Tibial nerve (tissue), 4 donors: ENCODE results near the gene MAML3. TPM values are rescaled to one million over a fixed set of nuclear protein-coding genes. Genes with fewer than 3 reads are reported as not detected.

Experiments used
- DNase-seq, 2 donors: peaks; one replicate each; pipeline ENCODE4 v3.0.0-alpha.2; 2019; ENCODE audit warnings: low spot score in 2 of 2
- H3K27ac ChIP-seq, 4 donors: fragments of 200-600 bp; sonication (generic) in 3 of 4; one replicate each; pipeline ENCODE4 v1.5.1; 2017 to 2019; ENCODE audit warnings: mild to moderate bottlenecking in 1 of 4
- H3K27me3 ChIP-seq, 2 donors: fragments of 200-600 bp; sonication (generic) in 1 of 2; one replicate each; pipeline versions ENCODE4 v1.5.1 to v1.6.0; 2017 to 2019
- H3K36me3 ChIP-seq, 3 donors: fragments of 200-600 bp; sonication (generic); one replicate each; pipeline ENCODE4 v1.5.1; 2018 to 2019
- H3K4me1 ChIP-seq, 4 donors: fragments of 200-600 bp; sonication (generic) in 3 of 4; one replicate each; pipeline ENCODE4 v1.5.1; 2017 to 2019
- H3K4me3 ChIP-seq, 4 donors: fragments of 200-600 bp; sonication (generic) in 3 of 4; one replicate each; pipeline ENCODE4 v1.5.1; 2017 to 2019; ENCODE audit warnings: mild to moderate bottlenecking in 1 of 4, moderate library complexity in 1 of 4
- H3K9me3 ChIP-seq, 4 donors: fragments of 200-600 bp; sonication (generic) in 3 of 4; one replicate each; pipeline ENCODE4 v1.5.1; 2017 to 2019
- EP300 ChIP-seq, 2 donors: sonication (generic); formaldehyde crosslinking; IDR thresholded peaks; one replicate each; pipeline ENCODE4 v1.6.1; 2017; ENCODE audit warnings: antibody characterized with exemption in 2 of 2, mild to moderate bottlenecking in 1 of 2
- POLR2A ChIP-seq, 2 donors: fragments of 450-650 bp; IDR thresholded peaks; one replicate each; pipeline ENCODE4 v1.6.1; 2017; ENCODE audit warnings: antibody characterized with exemption in 2 of 2, mild to moderate bottlenecking in 2 of 2, moderate library complexity in 2 of 2
- WGBS, 2 donors: methylation state at CpG; one replicate each; pipeline ENCODE4 v1.1.5; 2018; 5-methylcytosine and 5-hydroxymethylcytosine counted together
- total RNA-seq, 4 donors: library from RNA; depleted of rRNA; stranded (reverse); fragments of >200 nt; gene quantifications; one replicate each; pipeline ENCODE4 v1.1.0, GENCODE V29; 2016
- TF ChIP-seq, protein P1 (sequence below), 5 experiments: fragments of 200-600 bp in 3 of 5; fragments of 450-650 bp in 2 of 5; sonication (generic) in 3 of 5; IDR thresholded peaks; one replicate each; pipeline ENCODE4 v1.5.1; 2016 to 2019; ENCODE audit warnings: antibody characterized with exemption in 5 of 5, mild to moderate bottlenecking in 3 of 5, moderate library complexity in 2 of 5

Gene MAML3
- total RNA-seq, 4 donors from 2014 or later, result 8.6 to 10.5 (median 9.4) TPM

DNA sequence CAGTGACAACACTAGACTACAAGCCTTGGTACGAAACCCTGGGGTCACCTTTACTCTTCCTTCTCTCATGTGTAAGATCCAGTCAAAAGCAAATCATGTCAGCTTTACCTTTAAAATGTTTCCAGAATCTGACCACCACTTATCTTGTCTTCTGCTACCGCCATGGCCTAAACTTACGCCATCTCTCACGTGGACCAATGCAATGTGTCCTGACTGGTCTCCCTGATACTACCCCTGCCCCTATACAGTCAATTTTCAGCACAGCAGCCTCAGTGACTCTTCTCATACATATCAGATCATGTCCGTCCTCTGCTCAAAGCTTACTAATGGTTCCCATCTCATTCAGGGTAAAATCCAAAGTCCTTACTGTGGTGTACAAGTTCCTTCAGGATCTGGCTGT is 15.0 kb upstream of the MAML3 start:
- WGBS, 2 donors, result 95 to 97% methylated on average over 5 of the region's 5 CpGs
- no peaks in the 10 kb centered on the region for H3K36me3 ChIP-seq
- TF ChIP-seq, protein P1, sequence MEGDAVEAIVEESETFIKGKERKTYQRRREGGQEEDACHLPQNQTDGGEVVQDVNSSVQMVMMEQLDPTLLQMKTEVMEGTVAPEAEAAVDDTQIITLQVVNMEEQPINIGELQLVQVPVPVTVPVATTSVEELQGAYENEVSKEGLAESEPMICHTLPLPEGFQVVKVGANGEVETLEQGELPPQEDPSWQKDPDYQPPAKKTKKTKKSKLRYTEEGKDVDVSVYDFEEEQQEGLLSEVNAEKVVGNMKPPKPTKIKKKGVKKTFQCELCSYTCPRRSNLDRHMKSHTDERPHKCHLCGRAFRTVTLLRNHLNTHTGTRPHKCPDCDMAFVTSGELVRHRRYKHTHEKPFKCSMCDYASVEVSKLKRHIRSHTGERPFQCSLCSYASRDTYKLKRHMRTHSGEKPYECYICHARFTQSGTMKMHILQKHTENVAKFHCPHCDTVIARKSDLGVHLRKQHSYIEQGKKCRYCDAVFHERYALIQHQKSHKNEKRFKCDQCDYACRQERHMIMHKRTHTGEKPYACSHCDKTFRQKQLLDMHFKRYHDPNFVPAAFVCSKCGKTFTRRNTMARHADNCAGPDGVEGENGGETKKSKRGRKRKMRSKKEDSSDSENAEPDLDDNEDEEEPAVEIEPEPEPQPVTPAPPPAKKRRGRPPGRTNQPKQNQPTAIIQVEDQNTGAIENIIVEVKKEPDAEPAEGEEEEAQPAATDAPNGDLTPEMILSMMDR (IDR thresholded peaks at IDR 0.05), result no peak
- TF ChIP-seq POLR2A (IDR thresholded peaks at IDR 0.05) (no peak), EP300 (IDR thresholded peaks at IDR 0.05) (no peak)
- H3K4me3 ChIP-seq, result no peak overlapping the region
- H3K27ac ChIP-seq, result no peak overlapping the region
- H3K4me1 ChIP-seq, result no peaks in the 10 kb centered on the region
- no peaks in the 10 kb centered on the region for H3K9me3 ChIP-seq
- no peaks in the 10 kb centered on the region for H3K27me3 ChIP-seq
- no peak for DNase-seq

- no peaks in the 10 kb centered on the region for H3K9me3 ChIP-seq
- 100% methylated on average over 1 of the region's 1 CpG for WGBS, 2 donors
- no peak for DNase-seq
- no peak overlapping the region for H3K4me3 ChIP-seq
- no peaks in the 10 kb centered on the region for H3K36me3 ChIP-seq
- peaks cover 0 to 3% (median 0%) of the 10 kb centered on the region in 4 donors for H3K4me1 ChIP-seq
- no peaks in the 10 kb centered on the region for H3K27me3 ChIP-seq
- no peak overlapping the region for H3K27ac ChIP-seq
- TF ChIP-seq EP300 (IDR thresholded peaks at IDR 0.05), result no peak
- no peak for TF ChIP-seq POLR2A (IDR thresholded peaks at IDR 0.05)
- TF ChIP-seq, protein P1 (IDR thresholded peaks at IDR 0.05), result no peak
Observed at GRCh38 chr4:140168474-140168873, 14.5 kb upstream of the MAML3 start.

GRCh38 chr4:140163029-140163810 is 9.2 kb upstream of the MAML3 start:
- Histone ChIP-seq H3K27me3 (no peaks in the 10 kb centered on the region), H3K4me3 (peak overlapping the region in 1 of 4 donors; percentile 18), H3K36me3 (no peaks in the 10 kb centered on the region), H3K27ac (peak overlapping the region in 1 of 4 donors; percentile 34), H3K4me1 (peaks cover 0 to 21% (median 5%) of the 10 kb centered on the region in 4 donors), H3K9me3 (no peaks in the 10 kb centered on the region)
- peak in 1 of 2 donors; percentile 22 for DNase-seq
- WGBS, 2 donors, result 29% methylated on average over 8 of the region's 8 CpGs
- no peak for TF ChIP-seq EP300 (IDR thresholded peaks at IDR 0.05)

DNA sequence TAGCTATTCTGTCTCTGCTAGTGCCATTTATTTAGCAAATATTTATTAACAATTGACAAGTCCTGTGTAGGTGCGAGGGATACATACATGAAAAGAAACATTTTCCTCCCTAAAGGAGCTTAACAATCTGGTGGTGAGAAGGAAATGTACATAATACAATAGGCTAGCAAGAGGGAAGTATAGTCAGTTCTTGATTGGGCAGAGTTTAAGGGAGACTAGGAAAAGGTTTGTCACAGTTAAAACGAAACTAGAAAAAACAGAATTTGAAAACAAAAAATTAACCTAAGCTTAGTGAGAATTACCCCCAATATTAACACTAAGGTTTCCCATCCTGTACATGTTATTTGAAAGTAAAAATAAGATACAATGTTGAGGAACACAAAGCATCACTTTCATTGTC is 8.6 kb upstream of the MAML3 start:
- 53 to 68% methylated on average over 2 of the region's 2 CpGs for WGBS, 2 donors
- no peak for TF ChIP-seq EP300 (IDR thresholded peaks at IDR 0.05)
- TF ChIP-seq POLR2A (IDR thresholded peaks at IDR 0.05), result no peak
- TF ChIP-seq, protein P1 (IDR thresholded peaks at IDR 0.05), result no peak
- Histone ChIP-seq H3K36me3 (no peaks in the 10 kb centered on the region), H3K27ac (peak overlapping the region in 1 of 4 donors; percentile 34), H3K4me3 (peak overlapping the region in 1 of 4 donors; percentile 18), H3K27me3 (no peaks in the 10 kb centered on the region), H3K4me1 (peaks cover 0 to 25% (median 7%) of the 10 kb centered on the region in 4 donors), H3K9me3 (no peaks in the 10 kb centered on the region)
- DNase-seq, result no peak

DNA sequence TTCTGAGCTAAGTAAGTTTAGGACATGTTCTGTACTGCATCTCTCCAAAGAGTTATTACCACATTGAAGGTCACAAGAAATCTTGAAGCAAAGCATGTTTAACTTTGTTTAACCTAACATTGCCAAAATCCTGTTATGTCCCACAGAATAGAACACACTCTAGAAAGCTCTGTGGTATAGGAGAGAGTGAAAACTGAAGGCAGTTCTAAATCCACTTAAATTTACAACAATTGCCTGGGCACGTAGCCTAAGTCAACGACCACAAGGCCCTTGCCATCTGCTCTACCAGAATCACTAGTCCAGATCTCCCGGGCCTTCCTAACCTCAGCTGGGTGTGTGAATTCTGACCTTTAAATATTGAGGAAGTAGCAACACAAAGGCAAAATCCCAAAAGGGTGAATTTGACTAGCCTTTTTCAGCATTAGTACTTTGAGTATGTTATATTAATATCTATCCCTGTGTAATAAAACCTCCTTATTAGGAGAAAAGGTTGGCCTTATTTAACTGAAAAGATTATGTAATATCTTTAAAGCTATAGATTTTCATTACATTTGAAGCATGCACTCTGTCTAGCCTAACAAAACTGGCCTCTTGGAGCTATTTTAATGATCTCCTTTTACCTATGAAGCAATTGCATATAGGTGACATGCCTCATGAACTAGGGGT is 4.5 kb upstream of the MAML3 start:
- 24 to 36% methylated on average over 3 of the region's 3 CpGs for WGBS, 2 donors
- peak overlapping the region in 2 of 4 donors; percentile 9 to 20 for H3K27ac ChIP-seq

More for the DNA sequence above, 4.5 kb upstream of the MAML3 start:
- Histone ChIP-seq H3K36me3 (no peaks in the 10 kb centered on the region), H3K9me3 (no peaks in the 10 kb centered on the region), H3K4me1 (peaks cover 0 to 27% (median 7%) of the 10 kb centered on the region in 4 donors), H3K4me3 (no peak overlapping the region), H3K27me3 (no peaks in the 10 kb centered on the region)
- no peak for DNase-seq
- TF ChIP-seq EP300 (IDR thresholded peaks at IDR 0.05), result no peak
- TF ChIP-seq, protein P1 (IDR thresholded peaks at IDR 0.05), result no peak
- no peak for TF ChIP-seq POLR2A (IDR thresholded peaks at IDR 0.05)
